Astrocyte (in vitro differentiated cells and primary cell): ENCODE measurements around the gene CHTOP. TPM values are rescaled to one million over a fixed set of nuclear protein-coding genes. Genes with fewer than 3 reads are reported as not detected.

Experiments
- DNase-seq: peaks from one replicate; pipeline ENCODE4 v3.0.0-alpha.2; 2010; ENCODE audit warnings: low read depth
- FAIRE-seq: peaks from 2 replicates; lab custom pipeline; 2011; peaks lifted over from hg19 to GRCh38; lab: Jason Lieb, UNC
- H2AFZ ChIP-seq: 2 replicates; pipeline ENCODE4 v1.6.0; 2012; ENCODE audit warnings: low read depth, low read length, inconsistent platforms
- H3K27ac ChIP-seq: 2 replicates; pipeline ENCODE4 v1.5.1; 2011; ENCODE audit warnings: low read depth, low read length, inconsistent platforms
- H3K27me3 ChIP-seq: 2 replicates; pipeline ENCODE4 v1.6.0; 2011; ENCODE audit warnings: low read length, inconsistent platforms; ENCODE audit not compliant: insufficient read depth
- H3K36me3 ChIP-seq: 2 replicates; pipeline ENCODE4 v1.5.1; 2011; ENCODE audit warnings: low read length, inconsistent platforms; ENCODE audit not compliant: insufficient read depth
- H3K4me1 ChIP-seq: 2 replicates; pipeline ENCODE4 v1.5.1; 2011; ENCODE audit warnings: low read length, inconsistent platforms; ENCODE audit not compliant: insufficient read depth
- H3K4me2 ChIP-seq: 2 replicates; pipeline ENCODE4 v1.6.0; 2012; ENCODE audit warnings: low read length, inconsistent platforms
- H3K4me3 ChIP-seq: 2 replicates; pipeline ENCODE4 v1.5.1; 2011; ENCODE audit warnings: low read depth, mild to moderate bottlenecking, low read length, inconsistent platforms; ENCODE audit not compliant: insufficient read depth
- H3K79me2 ChIP-seq: 2 replicates; pipeline ENCODE4 v1.6.0; 2012; ENCODE audit warnings: mild to moderate bottlenecking, low read length, inconsistent platforms; ENCODE audit not compliant: insufficient read depth
- H3K9ac ChIP-seq: 2 replicates; pipeline ENCODE4 v1.6.0; 2012; ENCODE audit warnings: mild to moderate bottlenecking, low read length, inconsistent platforms
- H3K9me3 ChIP-seq: 2 replicates; pipeline ENCODE4 v1.5.1; 2012; ENCODE audit warnings: low read depth, mild to moderate bottlenecking, low read length, inconsistent platforms; ENCODE audit not compliant: insufficient read depth
- H4K20me1 ChIP-seq: 2 replicates; pipeline ENCODE4 v1.6.0; 2012; ENCODE audit warnings: low read length, inconsistent platforms; ENCODE audit not compliant: insufficient read depth
- H3K27ac Mint-ChIP-seq: one replicate; pipeline ENCODE4 v1.8.0; 2021; ENCODE audit warnings: mild to moderate bottlenecking, mixed read lengths; ENCODE audit not compliant: unreplicated experiment
- H3K27me3 Mint-ChIP-seq: one replicate; pipeline ENCODE4 v1.8.0; 2021; ENCODE audit warnings: low read depth, mixed read lengths; ENCODE audit not compliant: unreplicated experiment
- H3K36me3 Mint-ChIP-seq: one replicate; pipeline ENCODE4 v1.8.0; 2021; ENCODE audit warnings: low read depth, mixed read lengths; ENCODE audit not compliant: unreplicated experiment
- H3K4me1 Mint-ChIP-seq: one replicate; pipeline ENCODE4 v1.8.0; 2021; ENCODE audit warnings: low read depth, mixed read lengths; ENCODE audit not compliant: unreplicated experiment
- H3K4me3 Mint-ChIP-seq: one replicate; pipeline ENCODE4 v1.8.0; 2021; ENCODE audit warnings: mild to moderate bottlenecking, moderate library complexity, mixed read lengths; ENCODE audit not compliant: unreplicated experiment
- H3K9me3 Mint-ChIP-seq: one replicate; pipeline ENCODE4 v1.8.0; 2021; ENCODE audit warnings: mild to moderate bottlenecking, mixed read lengths; ENCODE audit not compliant: unreplicated experiment
- EZH2 ChIP-seq: IDR thresholded peaks from 2 replicates; pipeline ENCODE4 v1.6.1; 2012; ENCODE audit warnings: mild to moderate bottlenecking, low read length, inconsistent platforms; ENCODE audit not compliant: insufficient read depth
- total RNA-seq: library from RNA; stranded (reverse); gene quantifications from 2 replicates; pipeline ENCODE4 v1.2.1, GENCODE V29; 2021
- TF ChIP-seq, protein P1 (sequence below): IDR thresholded peaks from 2 replicates; pipeline ENCODE4 v1.5.1; 2011; ENCODE audit warnings: low read depth, mild to moderate bottlenecking, inconsistent platforms, low read length, moderate library complexity; ENCODE audit not compliant: insufficient read depth

Gene CHTOP
- total RNA-seq, 1 donor from 2014 or later, result 56.4 TPM

DNA sequence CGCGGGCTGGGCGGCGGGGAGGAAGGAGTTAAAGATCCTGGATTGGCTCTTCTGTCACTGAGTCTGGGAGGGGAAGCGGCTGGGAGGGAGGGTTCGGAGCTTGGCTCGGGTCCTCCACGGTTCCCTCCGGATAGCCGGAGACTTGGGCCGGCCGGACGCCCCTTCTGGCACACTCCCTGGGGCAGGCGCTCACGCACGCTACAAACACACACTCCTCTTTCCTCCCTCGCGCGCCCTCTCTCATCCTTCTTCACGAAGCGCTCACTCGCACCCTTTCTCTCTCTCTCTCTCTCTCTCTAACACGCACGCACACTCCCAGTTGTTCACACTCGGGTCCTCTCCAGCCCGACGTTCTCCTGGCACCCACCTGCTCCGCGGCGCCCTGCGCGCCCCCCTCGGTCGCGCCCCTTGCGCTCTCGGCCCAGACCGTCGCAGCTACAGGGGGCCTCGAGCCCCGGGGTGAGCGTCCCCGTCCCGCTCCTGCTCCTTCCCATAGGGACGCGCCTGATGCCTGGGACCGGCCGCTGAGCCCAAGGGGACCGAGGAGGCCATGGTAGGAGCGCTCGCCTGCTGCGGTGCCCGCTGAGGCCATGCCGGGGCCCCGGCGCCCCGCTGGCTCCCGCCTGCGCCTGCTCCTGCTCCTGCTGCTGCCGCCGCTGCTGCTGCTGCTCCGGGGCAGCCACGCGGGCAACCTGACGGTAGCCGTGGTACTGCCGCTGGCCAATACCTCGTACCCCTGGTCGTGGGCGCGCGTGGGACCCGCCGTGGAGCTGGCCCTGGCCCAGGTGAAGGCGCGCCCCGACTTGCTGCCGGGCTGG lies 44.9 kb downstream of the CHTOP start, which contains the start of gene NPR1:
Gene NPR1, plus strand, starts transcription at position 170 of the 818 bp plus-strand sequence. Its CDS starts 421 bp downstream, at position 591.
- H3K4me3 ChIP-seq, result peak within 1 kb of the TSS; percentile 44
- FAIRE-seq (no peak), DNase-seq (no peak)
- H3K9ac ChIP-seq, result no peak within 1 kb of the TSS
- H3K27me3 Mint-ChIP-seq, result peaks cover 49% of the 10 kb centered on the region
- peak within 1 kb of the TSS; percentile 78 for H3K4me3 Mint-ChIP-seq
- H3K9me3 Mint-ChIP-seq, result no peaks in the 10 kb centered on the region
- TF ChIP-seq EZH2, result peak; percentile 97
- TF ChIP-seq, protein P1, sequence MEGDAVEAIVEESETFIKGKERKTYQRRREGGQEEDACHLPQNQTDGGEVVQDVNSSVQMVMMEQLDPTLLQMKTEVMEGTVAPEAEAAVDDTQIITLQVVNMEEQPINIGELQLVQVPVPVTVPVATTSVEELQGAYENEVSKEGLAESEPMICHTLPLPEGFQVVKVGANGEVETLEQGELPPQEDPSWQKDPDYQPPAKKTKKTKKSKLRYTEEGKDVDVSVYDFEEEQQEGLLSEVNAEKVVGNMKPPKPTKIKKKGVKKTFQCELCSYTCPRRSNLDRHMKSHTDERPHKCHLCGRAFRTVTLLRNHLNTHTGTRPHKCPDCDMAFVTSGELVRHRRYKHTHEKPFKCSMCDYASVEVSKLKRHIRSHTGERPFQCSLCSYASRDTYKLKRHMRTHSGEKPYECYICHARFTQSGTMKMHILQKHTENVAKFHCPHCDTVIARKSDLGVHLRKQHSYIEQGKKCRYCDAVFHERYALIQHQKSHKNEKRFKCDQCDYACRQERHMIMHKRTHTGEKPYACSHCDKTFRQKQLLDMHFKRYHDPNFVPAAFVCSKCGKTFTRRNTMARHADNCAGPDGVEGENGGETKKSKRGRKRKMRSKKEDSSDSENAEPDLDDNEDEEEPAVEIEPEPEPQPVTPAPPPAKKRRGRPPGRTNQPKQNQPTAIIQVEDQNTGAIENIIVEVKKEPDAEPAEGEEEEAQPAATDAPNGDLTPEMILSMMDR, result no peak
- no peaks in the 10 kb centered on the region for H3K9me3 ChIP-seq
- no peak within 1 kb of the TSS for H3K27ac ChIP-seq
- no peaks in the 10 kb centered on the region for H3K36me3 ChIP-seq
- H3K27me3 ChIP-seq, result peaks cover 42% of the 10 kb centered on the region
- H3K27ac Mint-ChIP-seq, result no peak within 1 kb of the TSS
- peaks cover 7% of the 10 kb centered on the region for H3K4me1 Mint-ChIP-seq
- no peaks in the 10 kb centered on the region for H3K79me2 ChIP-seq
- H4K20me1 ChIP-seq, result no peaks in the 10 kb centered on the region
- H3K4me2 ChIP-seq, result peak within 1 kb of the TSS; percentile 84
- H3K4me1 ChIP-seq, result peaks cover 16% of the 10 kb centered on the region
- H2AFZ ChIP-seq, result peak within 1 kb of the TSS; percentile 75
- H3K36me3 Mint-ChIP-seq, result no peaks in the 10 kb centered on the region

- DNase-seq, result no peak
- peak overlapping the region; percentile 69 for H2AFZ ChIP-seq
Observed at GRCh38 chr1:153679337-153680119, 45.7 kb downstream of the CHTOP start.

More at GRCh38 chr1:153679337-153680119, 45.7 kb downstream of the CHTOP start:
- TF ChIP-seq, protein P1, result no peak
- peak; percentile 89 for TF ChIP-seq EZH2
- Mint-ChIP-seq H3K4me3 (peak overlapping the region; percentile 22), H3K27ac (no peak overlapping the region), H3K36me3 (no peaks in the 10 kb centered on the region), H3K27me3 (peaks cover 52% of the 10 kb centered on the region), H3K9me3 (peaks cover 2% of the 10 kb centered on the region), H3K4me1 (peaks cover 11% of the 10 kb centered on the region)
- no peaks in the 10 kb centered on the region for H4K20me1 ChIP-seq
- no peaks in the 10 kb centered on the region for H3K79me2 ChIP-seq
- H3K4me2 ChIP-seq, result peak overlapping the region; percentile 84
- no peak overlapping the region for H3K27ac ChIP-seq
- peaks cover 43% of the 10 kb centered on the region for H3K27me3 ChIP-seq
- peak overlapping the region; percentile 44 for H3K4me3 ChIP-seq
- peaks cover 16% of the 10 kb centered on the region for H3K4me1 ChIP-seq
- no peak for FAIRE-seq
- H3K9me3 ChIP-seq, result no peaks in the 10 kb centered on the region
- no peaks in the 10 kb centered on the region for H3K36me3 ChIP-seq
- no peak overlapping the region for H3K9ac ChIP-seq
